Measurements from ENCODE around the gene PHETA1.

The PHETA1 gene

GRCh38 chr12:111318450-111318849 is 50.4 kb downstream of the PHETA1 start:
- H3K36me3 ChIP-seq (ENCODE audit: insufficient read depth, low read length): no peaks in the 10 kb centered on the region
- no peaks in the 10 kb centered on the region for H4K20me1 ChIP-seq (ENCODE audit: insufficient read depth, low read length)
- H3K9ac ChIP-seq (ENCODE audit: low read depth, low read length): no peak overlapping the region
- no peak overlapping the region for H3K4me3 ChIP-seq (ENCODE audit: low read depth in 1 of 2, low read length in 2 of 2)
- H2AFZ ChIP-seq (ENCODE audit: low read depth, low read length): no peak overlapping the region
- no peaks in the 10 kb centered on the region for H3K79me2 ChIP-seq (ENCODE audit: insufficient read depth, low read length)
- H3K9me3 ChIP-seq (ENCODE audit: insufficient read depth, low read length, severe bottlenecking): no peaks in the 10 kb centered on the region
- no peak overlapping the region for H3K27ac ChIP-seq (ENCODE audit: low read length)
- H3K4me1 ChIP-seq (ENCODE audit: insufficient read depth, low read length): no peaks in the 10 kb centered on the region
- H3K4me2 ChIP-seq (ENCODE audit: insufficient read depth, low read length): no peak overlapping the region
- no peak for ATAC-seq (ENCODE audit: insufficient read depth, low read depth)
- no peaks in the 10 kb centered on the region for H3K27me3 ChIP-seq (ENCODE audit: insufficient read depth, low read length, poor library complexity)
- no peak for DNase-seq
- TF ChIP-seq EZH2 (IDR thresholded peaks at IDR 0.05; ENCODE audit: borderline replicate concordance, low read depth, low read length, severe bottlenecking) (no peak), CTCF (IDR thresholded peaks at IDR 0.05; ENCODE audit: borderline replicate concordance, extremely low read depth, low read length, poor library complexity, severe bottlenecking) (no peak)

- TF ChIP-seq CTCF (IDR thresholded peaks at IDR 0.05; ENCODE audit: borderline replicate concordance, extremely low read depth, low read length, poor library complexity, severe bottlenecking): no peak
- TF ChIP-seq EZH2 (IDR thresholded peaks at IDR 0.05; ENCODE audit: borderline replicate concordance, low read depth, low read length, severe bottlenecking): no peak
Observed at GRCh38 chr12:111316671-111317070, 52.2 kb downstream of the PHETA1 start.

GRCh38 chr12:111314953-111315539 is 53.8 kb downstream of the PHETA1 start:
- Histone ChIP-seq H3K9ac (ENCODE audit: low read depth, low read length) (no peak overlapping the region), H3K4me1 (ENCODE audit: insufficient read depth, low read length) (no peaks in the 10 kb centered on the region), H3K36me3 (ENCODE audit: insufficient read depth, low read length) (no peaks in the 10 kb centered on the region), H3K27me3 (ENCODE audit: insufficient read depth, low read length, poor library complexity) (no peaks in the 10 kb centered on the region), H3K4me3 (ENCODE audit: low read depth in 1 of 2, low read length in 2 of 2) (no peak overlapping the region), H3K9me3 (ENCODE audit: insufficient read depth, low read length, severe bottlenecking) (no peaks in the 10 kb centered on the region), H4K20me1 (ENCODE audit: insufficient read depth, low read length) (no peaks in the 10 kb centered on the region), H3K4me2 (ENCODE audit: insufficient read depth, low read length) (no peak overlapping the region), H3K27ac (ENCODE audit: low read length) (no peak overlapping the region), H3K79me2 (ENCODE audit: insufficient read depth, low read length) (no peaks in the 10 kb centered on the region), H2AFZ (ENCODE audit: low read depth, low read length) (no peak overlapping the region; the same call in 1 of the 2 replicates)
- TF ChIP-seq EZH2 (IDR thresholded peaks at IDR 0.05; ENCODE audit: borderline replicate concordance, low read depth, low read length, severe bottlenecking) (no peak), CTCF (IDR thresholded peaks at IDR 0.05; ENCODE audit: borderline replicate concordance, extremely low read depth, low read length, poor library complexity, severe bottlenecking) (no peak)
- ATAC-seq (ENCODE audit: insufficient read depth, low read depth) (no peak), DNase-seq (no peak)

More at GRCh38 chr12:111316671-111317070, 52.2 kb downstream of the PHETA1 start:
- Histone ChIP-seq H3K27me3 (ENCODE audit: insufficient read depth, low read length, poor library complexity) (no peaks in the 10 kb centered on the region), H2AFZ (ENCODE audit: low read depth, low read length) (no peak overlapping the region), H3K79me2 (ENCODE audit: insufficient read depth, low read length) (no peaks in the 10 kb centered on the region), H3K36me3 (ENCODE audit: insufficient read depth, low read length) (no peaks in the 10 kb centered on the region), H3K4me1 (ENCODE audit: insufficient read depth, low read length) (no peaks in the 10 kb centered on the region), H3K27ac (ENCODE audit: low read length) (no peak overlapping the region), H3K4me3 (ENCODE audit: low read depth in 1 of 2, low read length in 2 of 2) (no peak overlapping the region), H3K9ac (ENCODE audit: low read depth, low read length) (no peak overlapping the region), H4K20me1 (ENCODE audit: insufficient read depth, low read length) (no peaks in the 10 kb centered on the region), H3K4me2 (ENCODE audit: insufficient read depth, low read length) (no peak overlapping the region), H3K9me3 (ENCODE audit: insufficient read depth, low read length, severe bottlenecking) (no peaks in the 10 kb centered on the region)
- ATAC-seq (ENCODE audit: insufficient read depth, low read depth): no peak
- DNase-seq: no peak

Data from DND-41 (cell line).